H54 (cell line): Measurements from ENCODE around the gene SORBS2.

Experiments
- DNase-seq: peaks from one replicate; pipeline ENCODE4 v3.0.0; 2011; ENCODE audit warnings: low spot score, mixed read lengths; ENCODE audit not compliant: insufficient read length
- FAIRE-seq: peaks from 3 replicates; lab custom pipeline; 2011; peaks lifted over from hg19 to GRCh38; lab: Jason Lieb, UNC
- POLR2A ChIP-seq: IDR thresholded peaks from 2 replicates; pipeline ENCODE4 v1.6.1; 2011; ENCODE audit warnings: low read depth, mild to moderate bottlenecking, low read length

The SORBS2 gene

GRCh38 chr4:185771711-185772390 is 40.1 kb downstream of the SORBS2 start:
- no peak for TF ChIP-seq POLR2A
- no peak for FAIRE-seq

DNA sequence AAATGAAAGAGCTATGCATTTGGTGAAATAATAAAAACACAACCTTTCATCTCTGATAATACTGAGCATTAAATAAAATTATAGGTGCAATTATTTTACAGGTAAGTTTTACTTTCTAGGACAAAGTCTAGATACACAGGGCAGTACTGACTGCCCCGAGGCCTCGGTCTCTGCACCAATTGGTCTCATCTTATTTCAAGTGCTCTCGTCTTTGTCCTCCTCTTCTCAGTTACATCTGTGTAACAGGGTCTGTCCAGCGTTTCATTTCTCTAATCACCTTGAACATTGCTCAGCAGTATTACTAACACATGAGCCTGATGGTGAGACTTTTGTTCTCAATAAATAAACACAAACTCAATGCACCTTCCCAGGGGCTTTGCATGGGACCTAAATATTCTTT is 44.5 kb downstream of the SORBS2 start:
- no peak for FAIRE-seq
- DNase-seq: no peak
- TF ChIP-seq POLR2A: no peak

More at GRCh38 chr4:185771711-185772390, 40.1 kb downstream of the SORBS2 start:
- no peak for DNase-seq

DNA sequence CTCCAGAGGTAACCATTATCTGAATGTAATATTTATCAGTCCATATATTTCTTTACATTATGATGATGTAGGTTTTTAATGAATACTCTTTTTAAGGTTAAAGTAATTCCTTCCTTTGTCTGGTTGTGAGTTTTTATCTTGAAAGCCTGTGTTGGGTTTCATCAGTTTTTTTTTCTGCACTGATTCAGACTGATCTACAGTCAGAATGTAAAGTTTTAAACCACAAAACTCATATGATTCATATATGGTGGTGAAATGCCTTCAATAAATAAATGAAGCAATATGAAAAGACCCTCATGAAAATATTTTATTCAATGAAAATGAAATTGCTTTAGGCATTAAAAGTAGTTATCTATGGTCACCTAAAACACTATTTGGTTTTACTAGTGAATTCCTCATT is 47.1 kb downstream of the SORBS2 start:
- TF ChIP-seq POLR2A: no peak
- no peak for DNase-seq
- FAIRE-seq: no peak

- no peak for TF ChIP-seq POLR2A
- DNase-seq: no peak
- no peak for FAIRE-seq
Observed at GRCh38 chr4:185761352-185762235, 50.4 kb downstream of the SORBS2 start.

GRCh38 chr4:185758807-185759206 is 53.2 kb downstream of the SORBS2 start:
- no peak for TF ChIP-seq POLR2A
- FAIRE-seq (no peak), DNase-seq (no peak)

GRCh38 chr4:185755451-185755850 is 56.5 kb downstream of the SORBS2 start:
- FAIRE-seq: no peak
- no peak for DNase-seq
- TF ChIP-seq POLR2A: no peak

DNA sequence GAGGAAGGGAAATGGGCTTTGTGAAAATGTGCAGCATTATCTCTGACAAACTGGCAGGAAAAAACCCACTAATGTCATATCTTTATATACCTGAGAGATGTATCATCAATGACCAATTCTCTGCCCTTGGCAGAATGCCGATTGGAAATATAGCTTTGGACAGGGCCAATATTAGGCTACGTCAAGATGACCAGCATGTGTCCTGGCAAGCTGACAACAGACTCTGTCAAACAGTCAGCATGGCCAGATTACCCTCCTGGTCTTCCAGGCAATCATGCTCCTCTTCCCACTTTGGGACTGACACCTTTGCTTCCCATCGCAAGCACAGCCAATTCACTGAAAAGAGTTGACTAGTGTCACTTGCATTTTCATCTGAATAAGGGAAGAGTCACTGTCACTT is 57.0 kb downstream of the SORBS2 start:
- DNase-seq (no peak), FAIRE-seq (no peak)
- TF ChIP-seq POLR2A: no peak

GRCh38 chr4:185752872-185753271 is 59.1 kb downstream of the SORBS2 start:
- DNase-seq: no peak
- no peak for FAIRE-seq
- TF ChIP-seq POLR2A: no peak

- DNase-seq: no peak
- TF ChIP-seq POLR2A: no peak
- FAIRE-seq: no peak
Observed at GRCh38 chr4:185749858-185750257, 62.1 kb downstream of the SORBS2 start.

GRCh38 chr4:185748901-185749390 is 63.0 kb downstream of the SORBS2 start:
- TF ChIP-seq POLR2A: no peak
- FAIRE-seq (no peak), DNase-seq (no peak)

DNA sequence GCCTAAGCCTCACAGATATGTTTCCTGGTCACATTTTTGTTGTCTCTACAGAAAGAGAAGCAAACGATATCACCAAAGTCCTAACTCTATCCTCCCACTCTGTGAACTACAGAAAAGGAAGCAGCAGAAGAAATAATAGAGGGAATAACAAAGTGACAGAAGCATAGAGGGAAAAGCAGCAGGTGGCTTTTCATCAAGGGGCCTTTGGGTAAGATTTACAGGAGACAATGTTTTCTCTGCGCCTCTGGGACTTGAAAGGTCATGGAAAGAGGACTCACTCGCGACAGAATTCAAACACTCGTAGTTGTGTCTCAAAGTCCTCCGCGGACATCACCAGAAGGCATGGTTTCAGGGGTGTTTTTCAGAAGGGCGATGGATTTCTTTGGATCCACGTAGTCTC is 66.1 kb downstream of the SORBS2 start:
- FAIRE-seq (no peak), DNase-seq (no peak)
- TF ChIP-seq POLR2A: no peak

- no peak for TF ChIP-seq POLR2A
- FAIRE-seq (no peak), DNase-seq (no peak)
Observed at GRCh38 chr4:185744946-185745345, 67.0 kb downstream of the SORBS2 start.

GRCh38 chr4:185744488-185744862 is 67.5 kb downstream of the SORBS2 start:
- FAIRE-seq (no peak), DNase-seq (no peak)

GRCh38 chr4:185743722-185744487 is 68.1 kb downstream of the SORBS2 start:
- DNase-seq (no peak), FAIRE-seq (no peak)

More at GRCh38 chr4:185744488-185744862, 67.5 kb downstream of the SORBS2 start:
- no peak for TF ChIP-seq POLR2A

More at GRCh38 chr4:185743722-185744487, 68.1 kb downstream of the SORBS2 start:
- no peak for TF ChIP-seq POLR2A
